Measurements from ENCODE around the gene ATP11A.
"Not testable (repeated sequence)": the region's sequence is repeated elsewhere in the genome, so short reads cannot be mapped to it uniquely, and the experiment has no call there.

The ATP11A gene

DNA sequence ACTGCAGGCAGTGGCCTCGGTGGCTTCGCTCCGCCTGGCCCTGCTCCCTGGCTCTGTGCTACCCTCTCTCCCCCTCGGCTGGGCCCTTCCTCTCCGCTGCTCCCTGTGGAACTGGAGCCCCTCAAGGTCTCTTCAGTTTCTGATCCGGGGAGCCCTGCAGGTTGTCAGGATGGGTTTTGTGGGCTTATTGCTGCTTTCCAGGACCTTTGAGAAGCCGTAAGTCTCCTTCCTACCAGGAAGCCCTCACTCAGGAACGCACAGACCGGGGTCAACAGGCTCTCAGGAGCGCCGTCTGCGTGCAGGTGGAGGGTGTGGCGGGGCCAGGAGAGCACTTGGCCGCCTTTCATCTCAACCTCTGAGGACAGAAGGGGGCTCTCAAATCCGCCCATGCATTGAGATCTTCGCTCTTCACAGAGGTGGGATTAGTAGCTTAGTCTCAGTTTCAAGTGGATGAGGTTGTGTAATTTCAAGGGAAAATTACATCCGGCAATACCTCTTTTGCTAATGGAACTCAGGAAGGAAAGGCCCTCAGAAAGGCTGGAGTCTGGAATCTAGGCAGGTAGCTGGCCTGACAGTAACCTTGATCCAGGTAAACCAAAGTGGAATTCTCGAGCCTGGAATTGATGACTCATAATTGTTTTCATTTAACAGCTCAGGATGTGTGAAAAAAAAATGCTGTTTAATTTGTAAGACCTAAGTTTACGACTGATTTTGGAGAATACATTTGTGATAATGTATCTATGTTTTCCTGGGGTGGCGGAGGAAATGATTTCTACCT, 102.0 kb downstream of the ATP11A start:
- no peak for DNase-seq (ENCODE audit: low read depth in 1 of 2, low spot score in 1 of 2)

DNA sequence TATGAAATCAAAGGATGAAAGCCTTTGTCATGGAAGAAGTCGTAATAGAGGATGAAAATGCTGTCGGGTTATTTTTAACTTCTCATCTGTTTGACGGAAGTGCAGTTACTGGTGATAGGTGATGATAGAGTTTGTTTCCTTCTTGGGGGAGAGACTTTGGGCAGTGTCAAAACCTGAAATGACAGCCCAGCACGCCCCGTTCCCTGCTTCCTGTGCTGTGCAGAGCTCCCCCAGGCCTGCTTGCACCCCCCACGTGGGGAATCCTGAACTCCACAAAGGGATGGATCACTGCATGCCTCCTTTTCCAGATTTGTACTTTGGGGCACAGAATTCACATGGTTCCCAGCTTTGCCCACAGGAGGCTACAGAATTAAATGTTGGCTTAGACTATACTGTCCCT, 102.7 kb downstream of the ATP11A start:
- DNase-seq (ENCODE audit: low read depth in 1 of 2, low spot score in 1 of 2) = no peak

DNA sequence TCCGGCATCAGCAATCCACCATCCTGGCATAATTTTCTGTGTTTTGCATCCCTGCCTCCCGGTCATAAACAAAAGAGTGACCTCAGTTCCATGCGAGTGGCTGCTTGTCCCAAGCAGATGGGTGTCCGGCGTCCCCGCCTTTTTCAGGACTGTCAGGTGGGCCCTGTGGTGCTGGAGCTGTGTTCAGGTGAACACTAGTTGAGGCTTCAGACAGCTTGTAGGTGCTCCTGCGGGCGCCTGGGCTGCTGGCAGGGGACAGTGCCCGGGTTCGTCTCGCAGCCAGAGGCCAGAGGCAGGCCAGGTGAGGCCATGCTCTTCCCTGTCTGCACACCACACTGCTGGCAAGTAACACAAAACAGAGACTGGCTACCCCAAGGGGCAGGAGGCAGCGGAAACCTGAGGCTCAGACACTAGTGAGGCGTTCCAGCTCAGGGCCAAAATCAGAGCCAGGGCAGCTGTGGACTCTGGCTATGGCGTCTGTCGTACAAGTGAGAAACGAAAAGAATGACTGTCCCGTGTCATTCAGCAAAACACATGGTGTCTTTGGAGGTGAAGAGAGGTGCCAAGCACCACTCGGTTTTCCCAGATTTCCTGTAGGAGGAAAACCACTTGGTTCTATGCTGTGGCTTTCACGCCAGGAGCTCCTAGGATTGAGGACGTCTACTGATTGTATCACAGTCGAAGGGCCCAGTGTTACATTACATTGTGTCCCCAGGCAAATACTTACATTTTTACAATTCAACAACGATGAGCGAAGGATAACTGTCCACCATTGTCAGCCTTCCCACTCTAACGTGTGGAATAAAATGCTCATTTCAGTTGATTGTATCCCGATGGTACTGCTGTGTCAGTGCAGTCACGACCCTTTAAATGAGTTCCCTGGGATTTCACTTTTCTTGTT, 104.0 kb downstream of the ATP11A start:
- no peak for DNase-seq (ENCODE audit: low read depth in 1 of 2, low spot score in 1 of 2)

DNA sequence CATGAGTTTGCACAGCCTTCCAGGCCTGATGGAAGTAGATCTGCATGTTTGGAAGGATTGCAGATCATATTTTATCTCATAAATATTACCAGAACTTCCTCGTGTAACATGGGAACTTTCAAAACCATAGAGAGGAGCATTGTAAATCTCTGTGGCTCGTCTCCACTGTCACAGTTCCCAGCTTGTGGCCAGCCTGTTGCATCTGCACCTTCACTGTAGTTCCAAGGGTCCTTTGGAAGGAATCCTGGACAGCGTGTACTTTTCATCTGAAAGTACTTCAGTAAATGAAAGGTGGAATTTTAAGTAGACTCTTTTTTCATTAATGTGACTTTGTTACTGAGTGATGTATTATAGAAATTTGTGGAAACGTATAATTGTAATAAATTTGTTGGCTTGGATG, 105.4 kb downstream of the ATP11A start:
- no peak for DNase-seq (ENCODE audit: low read depth in 1 of 2, low spot score in 1 of 2)

DNA sequence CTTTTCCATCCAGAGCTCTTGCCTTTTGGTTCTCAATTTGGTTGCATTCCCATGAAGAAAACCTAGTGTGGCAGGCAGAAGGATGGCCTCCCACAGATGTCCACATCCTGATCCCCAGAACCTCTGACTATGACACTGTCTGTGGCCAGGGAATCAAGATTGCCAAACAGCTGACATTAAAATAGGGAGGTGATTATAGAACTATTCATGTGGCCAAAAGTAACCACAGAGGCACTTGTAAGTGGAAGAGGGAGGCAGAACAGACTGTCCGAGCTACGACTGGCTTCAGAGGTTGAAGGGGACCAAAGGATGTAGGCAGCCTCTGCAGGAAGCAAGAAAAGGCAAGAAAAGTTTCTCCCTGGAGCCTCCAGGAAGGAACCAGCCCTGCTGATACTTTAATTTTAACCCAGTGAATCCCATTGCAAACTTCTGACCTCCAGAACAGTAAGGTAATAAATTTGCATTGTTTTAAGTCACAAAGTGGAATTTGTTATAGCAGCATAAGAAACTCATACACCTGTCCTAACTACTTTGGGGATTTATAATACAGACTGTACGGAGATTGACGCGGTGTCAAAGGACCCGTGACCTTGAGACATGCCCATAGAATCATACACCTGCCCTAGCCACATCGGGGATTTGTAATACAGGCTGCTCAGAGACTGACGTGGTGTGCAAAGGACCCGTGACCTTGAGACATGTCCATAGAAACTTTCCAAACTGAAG, 106.5 kb downstream of the ATP11A start:
- no peak for DNase-seq (ENCODE audit: low read depth in 1 of 2, low spot score in 1 of 2)

DNA sequence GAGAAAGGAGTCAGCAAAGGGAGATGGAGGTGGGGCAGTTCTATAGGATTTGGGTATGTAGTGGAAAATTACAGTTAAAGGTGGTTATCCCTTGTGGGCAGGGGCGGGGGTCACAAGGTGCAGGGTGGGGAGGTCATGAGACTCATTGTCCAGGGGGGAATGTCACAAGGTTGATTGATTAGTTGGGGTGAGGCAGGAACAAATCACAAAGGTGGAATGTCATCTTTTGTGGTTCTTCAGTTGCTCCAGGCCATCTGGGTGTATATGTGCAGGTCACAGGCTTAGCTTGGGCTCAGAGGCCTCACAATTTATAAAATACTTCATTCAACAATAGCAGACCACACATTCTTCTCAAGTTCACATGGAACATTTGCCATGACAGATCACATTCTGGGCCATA, 109.6 kb downstream of the ATP11A start:
- no peak for DNase-seq (ENCODE audit: low read depth in 1 of 2, low spot score in 1 of 2)

DNA sequence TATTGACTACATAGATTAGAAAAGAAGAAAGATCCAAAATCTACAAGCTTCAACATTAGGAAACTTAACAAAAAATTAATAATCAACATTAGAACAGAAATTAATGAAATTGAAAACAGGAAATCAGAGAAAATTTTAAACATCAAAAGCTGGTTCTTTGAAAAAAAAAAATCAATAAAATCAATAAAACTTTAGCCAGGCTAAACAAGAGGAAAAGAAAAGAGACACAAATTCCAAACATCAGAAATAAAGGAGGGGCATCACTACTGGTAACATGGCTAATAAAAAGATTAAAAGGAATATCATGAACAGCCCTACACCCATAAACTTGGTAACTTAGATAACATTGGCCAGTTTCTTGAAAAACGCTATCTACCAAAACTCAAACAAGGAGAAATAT, 110.2 kb downstream of the ATP11A start:
- DNase-seq (ENCODE audit: low read depth in 1 of 2, low spot score in 1 of 2) = no peak

DNA sequence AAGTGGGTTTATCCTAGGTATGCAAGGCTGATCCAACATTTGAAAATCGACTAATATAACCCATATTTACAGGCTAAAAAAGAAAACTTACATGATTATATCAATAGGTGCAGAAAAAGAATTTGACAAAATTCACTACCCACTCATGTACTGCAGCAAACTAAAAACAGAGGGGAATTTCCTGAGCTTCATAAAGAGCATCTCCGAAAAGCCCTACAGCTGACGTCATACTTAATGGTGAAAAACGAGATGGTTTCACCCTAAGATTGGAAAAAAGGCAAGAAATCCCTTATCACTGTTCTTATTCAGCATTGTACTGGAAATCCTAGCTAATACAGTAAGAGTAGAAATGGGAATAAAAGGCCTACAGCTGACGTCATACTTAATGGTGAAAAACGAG, 111.0 kb downstream of the ATP11A start:
- DNase-seq (ENCODE audit: low read depth in 1 of 2, low spot score in 1 of 2) = not testable (repeated sequence)

DNA sequence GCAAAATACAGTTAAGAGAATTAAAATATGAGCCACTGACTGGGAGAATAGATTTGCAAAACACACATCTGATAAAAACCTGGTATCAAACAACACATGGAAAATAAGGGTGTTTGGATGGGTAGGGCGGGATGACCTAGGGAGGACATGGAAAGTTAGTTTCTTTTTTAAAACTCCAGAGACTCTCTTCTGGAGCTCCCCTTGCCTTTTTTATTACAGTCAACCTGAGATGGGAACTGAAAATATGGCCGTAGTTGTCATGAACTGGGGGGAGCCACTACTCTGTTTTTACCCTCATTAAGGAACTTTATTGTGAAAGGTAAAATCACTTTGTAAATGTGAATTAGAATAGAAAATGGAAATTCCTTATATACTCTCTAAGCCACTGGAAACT, 113.0 kb downstream of the ATP11A start:
- DNase-seq (ENCODE audit: low read depth in 1 of 2, low spot score in 1 of 2) = no peak

DNA sequence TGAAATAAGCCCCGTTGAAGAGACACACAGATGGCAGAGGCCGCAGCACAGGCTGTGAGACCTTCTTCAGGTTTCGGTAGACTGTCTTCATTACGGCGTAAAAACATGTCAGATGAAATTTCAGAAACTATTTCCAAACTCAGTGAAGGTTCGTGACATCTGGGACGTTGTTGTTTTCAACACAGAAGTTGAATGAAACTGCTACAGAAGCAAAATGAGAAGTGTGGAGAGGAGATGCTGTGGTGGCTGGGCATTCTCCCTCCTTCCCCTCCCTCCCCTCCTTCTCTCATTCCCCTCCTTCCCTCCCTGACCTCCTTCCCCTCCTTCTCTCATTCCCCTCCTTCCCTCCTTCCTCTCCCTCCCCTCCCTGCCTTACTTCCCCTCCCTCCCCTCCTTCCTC, 113.6 kb downstream of the ATP11A start:
- DNase-seq (ENCODE audit: low read depth in 1 of 2, low spot score in 1 of 2) = no peak

DNA sequence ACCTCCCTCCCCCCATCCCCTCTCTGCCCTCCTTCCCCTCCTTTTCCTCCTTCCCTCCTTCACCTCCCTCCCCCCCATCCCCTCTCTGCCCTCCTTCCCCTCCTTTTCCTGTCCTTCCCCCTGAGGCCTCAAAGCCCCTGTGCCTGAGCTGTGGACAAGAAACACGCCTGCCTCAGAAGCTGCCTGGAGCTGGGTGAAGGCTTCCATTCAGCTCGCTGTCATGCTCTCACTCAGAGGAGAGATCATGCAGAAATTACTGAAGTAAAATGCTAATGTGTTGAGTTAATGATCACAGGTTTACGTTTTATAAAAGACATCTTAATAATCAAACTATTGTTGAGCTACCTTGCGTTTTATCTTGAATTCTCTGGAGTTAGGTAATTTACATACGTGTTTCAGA, 114.5 kb downstream of the ATP11A start:
- DNase-seq (ENCODE audit: low read depth in 1 of 2, low spot score in 1 of 2) = no peak

DNA sequence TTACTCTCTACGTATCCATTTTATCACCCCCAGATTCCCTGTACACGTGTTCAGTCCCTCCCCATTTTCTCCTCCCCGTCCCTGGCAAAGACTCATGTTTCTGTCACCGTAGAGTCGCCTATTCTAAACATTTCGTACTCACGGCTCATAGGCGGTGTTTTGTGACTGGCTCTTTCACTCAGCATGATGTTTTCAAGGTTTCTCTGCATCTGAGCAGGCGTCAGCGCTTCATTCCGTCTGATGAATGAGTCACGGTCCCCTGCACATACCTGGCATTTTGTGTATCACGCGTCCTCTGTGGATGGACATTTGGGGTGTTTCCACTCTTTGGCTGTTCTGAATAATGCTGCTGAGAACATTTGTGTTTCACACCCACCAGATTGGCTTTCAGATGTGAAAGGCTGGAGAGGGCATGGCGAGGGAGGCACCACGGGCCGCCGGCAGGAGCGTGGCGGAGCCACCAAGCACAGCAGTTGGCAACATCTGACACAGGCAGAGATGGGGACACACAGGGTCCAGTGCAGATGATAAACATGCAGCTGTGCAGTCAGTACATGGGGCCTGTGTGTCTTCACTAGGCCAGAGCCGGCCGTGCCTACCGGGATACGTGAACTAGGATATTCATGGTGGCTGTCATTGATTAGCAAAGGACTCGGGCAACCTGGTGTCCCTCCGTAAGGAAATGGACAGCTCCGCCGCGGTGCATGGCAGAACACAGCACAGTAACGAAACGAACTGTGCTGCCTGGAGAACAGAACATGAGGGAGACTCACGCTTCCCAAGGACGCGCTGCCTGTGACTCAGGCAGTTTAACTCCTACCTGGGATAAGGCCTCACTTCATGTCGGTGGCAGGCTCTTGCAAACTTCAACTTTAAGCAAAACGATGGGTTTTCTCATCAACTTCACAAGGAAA, 117.2 kb downstream of the ATP11A start:
- DNase-seq (ENCODE audit: low read depth in 1 of 2, low spot score in 1 of 2) = no peak

DNA sequence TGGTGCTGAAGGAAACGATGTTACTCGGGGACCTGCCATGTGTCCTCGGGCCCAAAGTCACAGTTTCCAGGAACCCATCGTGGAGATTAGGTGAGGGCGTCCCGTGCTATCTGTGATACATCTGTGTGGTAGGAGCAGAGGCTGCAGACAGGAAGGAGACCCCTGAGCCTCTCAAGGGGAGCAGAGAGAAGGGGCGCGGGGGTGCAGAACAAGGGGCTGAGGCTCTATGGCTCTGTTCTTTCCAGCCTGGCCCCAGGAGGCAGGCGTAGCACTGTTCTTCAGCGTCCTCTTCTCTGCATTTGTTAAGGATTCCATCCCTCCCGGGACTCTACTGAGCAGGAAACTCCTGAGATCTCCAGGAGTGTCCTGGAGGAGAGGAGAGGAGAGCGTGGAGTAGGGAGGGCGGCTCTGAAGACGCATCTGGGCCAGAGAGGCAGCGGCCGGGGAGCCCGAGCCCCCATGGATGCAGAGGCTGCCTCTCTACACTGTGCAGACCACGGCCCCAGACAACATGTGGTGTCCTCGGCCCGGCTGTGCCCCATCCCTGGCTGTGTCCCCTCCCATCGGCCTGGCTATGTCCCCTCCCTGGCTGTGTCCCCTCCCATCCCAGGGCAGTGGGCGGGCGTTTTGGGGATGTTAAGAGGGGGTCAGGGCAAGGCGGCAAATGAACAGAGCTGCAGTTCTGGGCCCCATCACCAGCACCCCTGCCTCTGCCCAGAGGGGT, 118.0 kb downstream of the ATP11A start:
- no peak for DNase-seq (ENCODE audit: low read depth in 1 of 2, low spot score in 1 of 2)

DNA sequence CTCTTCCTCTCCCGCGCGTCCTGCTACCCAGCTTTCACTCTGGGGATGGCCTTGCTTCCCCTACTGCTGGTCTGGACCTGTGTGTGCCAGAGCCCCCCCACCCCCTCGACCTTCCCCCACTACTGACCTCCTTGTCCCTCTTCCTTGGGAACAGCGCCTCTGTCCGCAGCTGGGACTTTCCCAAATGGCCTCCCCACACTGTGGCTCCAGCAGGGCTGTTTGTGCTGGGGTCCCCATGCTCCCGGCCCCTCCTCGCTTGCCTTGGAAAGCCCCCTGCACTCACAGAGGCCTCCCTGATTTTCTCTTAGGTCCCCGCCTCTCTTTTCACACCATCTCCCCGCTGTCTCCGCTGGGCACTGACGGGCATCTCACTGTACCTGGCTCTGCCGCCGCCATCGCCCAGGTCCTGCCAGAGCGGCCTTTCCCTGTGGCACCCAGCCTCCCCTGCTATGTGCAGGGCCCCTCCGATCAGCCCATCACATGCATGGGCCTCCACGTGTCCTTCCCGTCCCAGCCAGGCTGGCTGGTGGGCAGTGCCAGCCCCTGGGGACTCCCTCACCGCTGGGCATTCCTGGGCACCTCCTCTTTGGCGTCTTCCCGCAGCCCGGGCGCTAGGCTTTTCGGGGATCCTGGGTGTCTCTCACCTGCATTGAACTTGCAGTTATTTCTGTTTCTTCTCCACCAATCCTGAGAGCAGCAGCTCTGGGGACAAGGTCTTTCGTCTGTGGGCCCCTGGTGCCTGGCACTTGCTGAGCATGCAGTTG, 118.7 kb downstream of the ATP11A start:
- DNase-seq (ENCODE audit: low read depth in 1 of 2, low spot score in 1 of 2) = no peak

DNA sequence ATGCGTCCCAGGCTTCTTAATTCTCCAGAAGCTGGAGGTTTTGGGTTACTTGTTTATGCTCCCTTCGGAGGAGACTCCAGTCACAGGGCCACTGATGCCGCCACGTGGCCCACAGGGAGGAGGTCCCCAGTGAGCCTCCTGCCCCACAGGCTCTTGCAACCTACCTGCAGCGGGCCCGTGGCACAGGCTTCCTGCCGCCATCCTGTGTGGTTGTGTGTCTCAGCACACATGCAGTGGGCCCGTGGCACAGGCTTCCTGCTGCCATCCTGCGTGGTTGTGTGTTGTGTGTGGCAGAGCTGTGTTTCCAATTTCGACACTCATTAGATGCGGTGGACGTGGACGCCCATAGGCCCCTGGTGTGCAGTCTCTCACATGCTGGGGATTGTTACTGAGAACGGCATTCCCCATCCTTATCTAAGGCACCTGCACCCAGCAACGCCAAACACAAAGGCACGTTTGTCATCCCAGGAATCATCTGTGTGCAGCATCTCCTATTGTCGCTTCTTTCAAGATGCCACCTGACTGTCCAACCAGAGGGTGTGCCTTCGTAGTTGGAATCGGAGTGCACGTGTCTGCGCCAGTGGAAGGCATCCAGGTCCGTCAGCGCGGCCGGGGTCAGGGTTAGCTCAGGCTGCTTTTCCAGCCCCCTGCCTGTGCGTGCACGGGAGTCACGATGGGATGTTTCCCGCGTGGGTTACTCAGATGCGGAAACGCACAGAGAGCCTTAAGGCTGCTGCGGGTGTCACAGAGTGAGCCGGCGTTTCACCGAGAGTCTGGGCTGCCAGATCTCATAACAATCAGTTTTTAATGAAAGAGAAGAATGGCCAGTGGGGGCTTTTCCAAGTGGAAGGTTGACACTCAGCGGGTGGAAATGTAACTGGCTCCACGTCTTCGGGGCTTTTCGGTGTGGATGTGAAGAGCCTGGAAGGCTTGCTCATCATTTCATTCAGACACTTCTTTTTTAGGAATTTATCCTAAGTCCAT, 119.8 kb downstream of the ATP11A start:
- DNase-seq (ENCODE audit: low read depth in 1 of 2, low spot score in 1 of 2) = no peak

DNA sequence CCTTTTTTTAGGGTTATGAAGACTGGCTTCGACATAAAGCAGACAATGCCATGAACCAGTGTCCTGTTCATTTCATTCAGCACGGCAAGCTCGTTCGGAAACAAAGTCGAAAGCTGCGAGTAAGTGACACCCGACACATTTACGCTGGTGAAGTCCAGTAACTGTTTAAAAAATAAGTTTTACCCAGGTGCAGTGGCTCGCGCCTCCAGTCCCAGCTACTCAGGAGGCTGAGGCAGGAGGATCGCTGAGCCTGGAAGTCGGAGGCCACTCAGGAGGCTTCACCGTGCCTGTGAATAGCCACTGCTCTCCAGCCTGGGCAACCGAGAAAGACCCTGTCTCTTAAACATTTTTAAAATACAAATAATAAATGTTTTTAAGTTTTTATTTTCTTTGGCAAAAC, 120.8 kb downstream of the ATP11A start:
- DNase-seq (ENCODE audit: low read depth in 1 of 2, low spot score in 1 of 2) = no peak

DNA sequence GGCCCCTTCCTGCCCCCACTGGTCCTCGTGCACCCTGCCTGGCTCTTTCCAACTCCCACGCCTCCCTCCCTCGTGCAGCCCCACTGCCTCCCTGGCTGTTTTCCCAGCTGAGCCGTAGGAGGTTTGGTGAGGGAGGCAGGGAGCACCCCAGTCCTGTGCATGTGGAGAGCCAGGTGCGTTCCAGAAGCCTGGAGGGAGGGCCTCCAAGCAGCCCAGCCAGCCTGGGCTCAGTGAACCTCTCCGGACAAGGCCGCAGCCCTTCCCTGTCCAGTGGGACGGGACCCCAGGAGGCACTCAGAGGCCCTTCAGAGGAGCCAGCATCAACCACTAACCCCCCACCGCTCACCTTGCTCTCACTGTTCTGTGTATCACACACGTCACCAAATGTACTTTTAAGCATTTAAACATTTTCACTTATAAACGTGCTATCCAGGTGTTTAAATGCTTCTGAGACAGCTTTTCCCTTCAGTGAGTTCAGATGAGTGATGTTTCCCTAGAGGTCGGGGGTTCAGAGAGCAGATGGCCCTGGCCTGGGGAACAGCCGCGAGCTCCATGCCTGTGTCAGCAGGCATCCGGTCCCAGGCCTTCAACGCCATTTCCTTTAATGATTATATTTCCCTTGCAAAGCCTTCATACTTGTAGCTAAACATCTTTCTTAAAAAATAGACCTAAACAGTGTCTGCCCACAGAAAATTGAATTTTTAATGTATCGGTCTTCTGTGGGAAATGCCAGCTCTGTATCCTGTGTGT, 122.6 kb downstream of the ATP11A start:
- no peak for DNase-seq (ENCODE audit: low read depth in 1 of 2, low spot score in 1 of 2)
